ENCODE results near the gene KIAA1210.

KIAA1210 gene

GRCh38 chrX:119093991-119094735 is 33.4 kb downstream of the KIAA1210 start:
- H3K4me3 ChIP-seq (ENCODE audit: low read depth, low read length): no peak overlapping the region

- H3K4me3 ChIP-seq (ENCODE audit: low read depth, low read length): no peak overlapping the region
Measured at GRCh38 chrX:119090627-119091026, 37.0 kb downstream of the KIAA1210 start.

- no peak overlapping the region for H3K4me3 ChIP-seq (ENCODE audit: low read depth, low read length)
Measured at GRCh38 chrX:119089619-119090018, 38.0 kb downstream of the KIAA1210 start.

- H3K4me3 ChIP-seq (ENCODE audit: low read depth, low read length): no peak overlapping the region
Measured at GRCh38 chrX:119087121-119087520, 40.5 kb downstream of the KIAA1210 start.

- H3K4me3 ChIP-seq (ENCODE audit: low read depth, low read length): no peak overlapping the region
Measured at GRCh38 chrX:119084766-119085165, 42.8 kb downstream of the KIAA1210 start.

GRCh38 chrX:119082278-119082677 is 45.3 kb downstream of the KIAA1210 start:
- H3K4me3 ChIP-seq (ENCODE audit: low read depth, low read length): no peak overlapping the region

GRCh38 chrX:119075270-119076025 is 52.2 kb downstream of the KIAA1210 start:
- no peak overlapping the region for H3K4me3 ChIP-seq (ENCODE audit: low read depth, low read length)

- H3K4me3 ChIP-seq (ENCODE audit: low read depth, low read length): no peak overlapping the region
Measured at GRCh38 chrX:119073911-119074310, 53.7 kb downstream of the KIAA1210 start.

- H3K4me3 ChIP-seq (ENCODE audit: low read depth, low read length): no peak overlapping the region
Measured at GRCh38 chrX:119073200-119073905, 54.3 kb downstream of the KIAA1210 start.

GRCh38 chrX:119072744-119073143 is 54.9 kb downstream of the KIAA1210 start, which contains the start of gene CT47C1:
Gene CT47C1 (plus strand): TSS chrX:119072993. CDS start chrX:119073226, 233 bp downstream.
- H3K4me3 ChIP-seq (ENCODE audit: low read depth, low read length): no peak within 1 kb of the TSS

GRCh38 chrX:119071381-119071780 is 56.2 kb downstream of the KIAA1210 start:
- H3K4me3 ChIP-seq (ENCODE audit: low read depth, low read length): no peak overlapping the region

GRCh38 chrX:119069762-119070161 is 57.9 kb downstream of the KIAA1210 start:
- H3K4me3 ChIP-seq (ENCODE audit: low read depth, low read length): no peak overlapping the region

- H3K4me3 ChIP-seq (ENCODE audit: low read depth, low read length): no peak overlapping the region
Measured at GRCh38 chrX:119069128-119069527, 58.5 kb downstream of the KIAA1210 start.

- H3K4me3 ChIP-seq (ENCODE audit: low read depth, low read length): no peak overlapping the region
Measured at GRCh38 chrX:119067023-119067739, 60.4 kb downstream of the KIAA1210 start.

GRCh38 chrX:119063428-119063827 is 64.2 kb downstream of the KIAA1210 start:
- no peak overlapping the region for H3K4me3 ChIP-seq (ENCODE audit: low read depth, low read length)

- H3K4me3 ChIP-seq (ENCODE audit: low read depth, low read length): no peak overlapping the region
Measured at GRCh38 chrX:119062750-119063374, 64.8 kb downstream of the KIAA1210 start.

- H3K4me3 ChIP-seq (ENCODE audit: low read depth, low read length): no peak overlapping the region
Measured at GRCh38 chrX:119055687-119056086, 71.9 kb downstream of the KIAA1210 start.

- no peak overlapping the region for H3K4me3 ChIP-seq (ENCODE audit: low read depth, low read length)
Measured at GRCh38 chrX:119045884-119046283, 81.7 kb downstream of the KIAA1210 start.

GRCh38 chrX:119042996-119043395 is 84.6 kb downstream of the KIAA1210 start:
- no peak overlapping the region for H3K4me3 ChIP-seq (ENCODE audit: low read depth, low read length)

- no peak overlapping the region for H3K4me3 ChIP-seq (ENCODE audit: low read depth, low read length)
Measured at GRCh38 chrX:119042040-119042439, 85.6 kb downstream of the KIAA1210 start.

Measured in iPS-11a (cell line).